Activated CD4-positive, alpha-beta T cell treated with anti-CD3 and anti-CD28 coated beads for 24 hours (primary cell): ENCODE data around the gene DPH6.
"Not testable (repeated sequence)": the region's sequence is repeated elsewhere in the genome, so short reads cannot be mapped to it uniquely, and the experiment has no call there.

Experiments
- DNase-seq, 2 donors: peaks; one replicate each; pipeline ENCODE4 v3.0.0-alpha.2; 2020; ENCODE audit warnings: low read depth in 2 of 2

The DPH6 gene, protein sequence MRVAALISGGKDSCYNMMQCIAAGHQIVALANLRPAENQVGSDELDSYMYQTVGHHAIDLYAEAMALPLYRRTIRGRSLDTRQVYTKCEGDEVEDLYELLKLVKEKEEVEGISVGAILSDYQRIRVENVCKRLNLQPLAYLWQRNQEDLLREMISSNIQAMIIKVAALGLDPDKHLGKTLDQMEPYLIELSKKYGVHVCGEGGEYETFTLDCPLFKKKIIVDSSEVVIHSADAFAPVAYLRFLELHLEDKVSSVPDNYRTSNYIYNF

GRCh38 chr15:35545824-35546510 lies at the start of gene DPH6:
Gene DPH6 (minus strand): TSS chr15:35546165. CDS start chr15:35546141, 24 bp downstream.
- DNase-seq, result peak; percentile 62 to 74

DNA sequence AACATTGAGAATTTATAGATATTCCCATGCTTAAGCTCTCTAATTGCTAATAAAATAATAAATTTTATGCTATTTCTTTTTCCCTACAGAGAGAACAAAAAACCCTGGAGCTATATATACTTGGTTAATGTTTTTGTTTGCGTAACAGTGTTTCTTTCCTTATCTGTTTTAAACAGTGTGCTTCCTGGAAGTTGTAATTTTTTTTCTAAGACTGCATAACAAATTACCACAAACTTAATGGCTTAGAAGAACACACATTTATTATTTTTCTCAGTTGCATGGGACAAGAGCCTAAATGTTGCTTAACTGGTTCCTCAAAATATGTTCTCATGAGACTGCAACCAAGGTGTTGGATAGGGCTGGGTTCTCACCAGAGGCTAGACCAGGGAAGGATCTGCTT lies 49.7 kb upstream of the DPH6 start:
- no peak for DNase-seq

GRCh38 chr15:35591987-35592386 lies 46.0 kb upstream of the DPH6 start:
- DNase-seq, result not testable (repeated sequence)

DNA sequence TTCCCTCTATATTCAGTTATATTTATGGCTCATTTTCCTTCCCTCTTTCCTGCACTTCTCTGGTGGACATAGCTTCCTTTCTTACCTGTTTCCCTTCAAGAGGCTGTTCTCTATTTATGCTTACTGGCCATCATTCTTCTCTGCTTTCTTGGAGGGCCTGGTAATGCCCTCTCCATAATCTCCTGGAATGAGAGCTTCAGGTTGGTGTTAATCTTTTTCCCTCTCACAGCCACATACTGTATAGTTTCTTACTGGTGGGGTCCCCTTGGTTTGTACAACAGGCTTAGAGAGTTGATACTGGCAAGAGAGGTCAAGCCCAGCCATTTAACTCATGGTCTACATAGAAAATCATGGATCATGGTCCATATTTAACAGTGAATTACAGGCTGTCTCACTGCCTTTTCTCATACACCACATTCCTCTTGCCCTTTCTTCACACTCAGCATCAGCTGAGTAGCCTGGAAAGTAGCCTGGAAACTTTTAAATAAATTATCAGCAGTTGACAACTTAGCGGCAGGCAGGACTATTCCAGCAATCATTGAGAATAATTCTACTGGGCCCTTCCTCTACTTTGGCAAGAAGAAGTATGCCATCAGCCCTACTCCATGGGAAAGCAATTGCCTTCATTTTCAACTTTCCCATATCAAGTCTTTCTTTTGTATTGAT lies 38.0 kb upstream of the DPH6 start:
- DNase-seq, result no peak

GRCh38 chr15:35580606-35581005 lies 34.6 kb upstream of the DPH6 start:
- no peak for DNase-seq

GRCh38 chr15:35567392-35567791 lies 21.4 kb upstream of the DPH6 start:
- DNase-seq, result no peak

DNA sequence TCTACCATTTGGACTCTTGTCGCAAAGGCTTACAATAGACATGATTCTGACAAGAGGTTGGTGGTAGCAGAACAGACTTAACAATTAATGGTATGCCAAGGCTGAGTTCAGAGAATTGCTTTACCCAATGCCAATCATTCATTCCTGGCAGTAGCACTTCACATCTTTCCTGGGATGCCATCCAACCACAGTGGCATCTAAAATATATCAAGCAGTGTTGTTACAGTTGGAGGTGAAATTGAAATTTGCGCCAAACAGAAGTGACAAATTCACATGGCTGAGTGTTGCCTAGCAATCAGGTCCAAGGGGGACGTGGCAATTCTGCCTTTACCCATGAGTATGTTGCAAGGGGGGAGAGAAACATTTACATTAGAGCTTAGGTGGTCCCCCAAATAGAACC lies 21.0 kb upstream of the DPH6 start:
- DNase-seq, result no peak

DNA sequence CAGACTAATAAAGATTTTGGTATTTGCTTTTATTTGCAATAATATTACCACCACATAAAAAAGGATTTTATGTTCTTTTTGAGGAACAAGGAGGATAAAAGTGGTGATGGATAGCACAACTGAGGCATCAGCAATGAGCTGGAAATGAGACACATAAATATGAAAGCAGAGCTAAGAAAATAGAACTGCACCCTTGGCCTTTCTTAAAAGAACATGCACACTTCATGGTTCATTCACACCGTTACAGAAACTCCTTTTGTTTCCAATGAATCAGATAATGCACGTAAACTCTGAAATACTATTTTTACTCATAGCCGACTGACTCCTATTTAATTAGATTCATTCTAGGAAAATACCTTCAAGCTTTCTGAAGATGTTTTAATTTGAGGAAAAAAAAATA lies 19.9 kb upstream of the DPH6 start:
- no peak for DNase-seq

GRCh38 chr15:35562641-35563040 lies 16.7 kb upstream of the DPH6 start:
- no peak for DNase-seq

GRCh38 chr15:35561308-35561707 lies 15.3 kb upstream of the DPH6 start:
- DNase-seq, result no peak

GRCh38 chr15:35560870-35561269 lies 14.9 kb upstream of the DPH6 start:
- no peak for DNase-seq

DNA sequence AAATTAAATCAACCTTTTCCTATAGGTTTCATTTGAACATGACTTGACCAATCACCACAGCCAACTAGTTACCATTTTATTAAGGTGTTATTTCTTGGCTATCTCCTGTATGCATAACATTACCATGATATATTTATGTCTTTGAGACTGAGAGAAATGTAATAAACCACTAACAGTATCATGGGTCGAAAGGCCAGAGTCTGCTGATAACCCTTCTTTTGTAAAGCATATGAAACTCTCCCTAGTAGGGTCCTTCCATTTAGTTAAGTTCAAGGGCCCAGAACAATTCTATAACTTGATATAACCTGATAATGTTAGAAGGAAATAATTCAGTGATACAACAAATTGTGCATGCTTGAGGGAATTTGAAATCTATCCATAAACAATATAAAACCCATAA lies 14.3 kb upstream of the DPH6 start:
- DNase-seq, result no peak

DNA sequence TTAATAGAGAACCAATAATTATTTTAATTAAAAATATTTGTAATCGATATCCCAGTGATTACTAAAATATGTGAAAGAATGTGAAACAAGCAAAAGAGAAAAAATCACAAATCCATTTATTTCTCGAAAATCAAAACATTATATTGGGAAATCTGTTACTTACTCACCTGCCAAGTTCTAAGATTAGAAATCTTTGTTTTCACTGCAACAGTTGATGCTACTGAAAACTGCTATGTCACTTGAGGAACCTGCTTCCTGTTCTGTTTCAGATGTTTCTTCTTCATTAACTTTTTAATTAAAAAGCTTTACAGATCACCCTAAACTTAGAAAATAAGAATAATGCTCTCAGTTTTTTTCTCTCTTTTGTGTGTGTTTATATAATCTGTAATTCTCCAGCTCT lies 13.7 kb upstream of the DPH6 start:
- no peak for DNase-seq

GRCh38 chr15:35557544-35557943 lies 11.6 kb upstream of the DPH6 start:
- no peak for DNase-seq

DNA sequence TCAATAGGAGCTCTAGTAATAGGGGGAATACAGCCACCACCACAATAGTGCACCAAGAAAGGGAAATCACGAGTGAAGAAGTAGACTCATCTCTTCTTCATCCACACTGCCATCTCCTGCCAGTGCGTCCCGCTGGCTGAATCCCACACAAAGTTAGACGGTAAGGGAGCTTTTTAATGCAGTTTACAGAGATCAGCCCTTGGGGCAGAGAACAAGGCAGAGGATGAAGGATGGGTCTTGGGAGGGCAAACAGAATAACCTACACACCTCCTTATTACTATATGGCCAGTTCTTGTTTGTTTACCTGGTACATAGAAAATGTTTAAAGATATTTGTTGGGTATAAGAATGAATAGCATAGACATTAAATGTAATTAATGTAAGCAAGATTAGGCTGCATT lies 11.0 kb upstream of the DPH6 start:
- DNase-seq, result no peak

DNA sequence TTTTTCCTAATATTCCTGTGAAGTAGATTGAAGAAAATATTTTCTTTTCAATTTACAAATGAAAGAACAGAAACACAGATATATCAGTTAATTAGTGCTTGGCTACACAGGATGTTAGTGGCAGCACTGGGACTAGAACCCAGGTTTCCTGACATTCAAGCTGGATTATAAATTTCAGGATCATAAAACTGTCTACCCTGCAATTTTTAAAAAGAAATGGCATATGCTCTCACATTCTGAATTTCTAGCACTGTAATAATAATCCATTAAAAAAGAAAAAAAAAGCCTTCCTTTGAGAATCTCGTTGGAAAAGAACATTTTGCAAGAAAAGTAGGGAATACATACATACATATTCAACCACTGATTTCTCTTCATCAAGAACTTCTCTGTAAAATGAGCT lies 9.3 kb upstream of the DPH6 start:
- DNase-seq, result no peak

- no peak for DNase-seq
Observed at GRCh38 chr15:35550957-35551356, 5.0 kb upstream of the DPH6 start.

DNA sequence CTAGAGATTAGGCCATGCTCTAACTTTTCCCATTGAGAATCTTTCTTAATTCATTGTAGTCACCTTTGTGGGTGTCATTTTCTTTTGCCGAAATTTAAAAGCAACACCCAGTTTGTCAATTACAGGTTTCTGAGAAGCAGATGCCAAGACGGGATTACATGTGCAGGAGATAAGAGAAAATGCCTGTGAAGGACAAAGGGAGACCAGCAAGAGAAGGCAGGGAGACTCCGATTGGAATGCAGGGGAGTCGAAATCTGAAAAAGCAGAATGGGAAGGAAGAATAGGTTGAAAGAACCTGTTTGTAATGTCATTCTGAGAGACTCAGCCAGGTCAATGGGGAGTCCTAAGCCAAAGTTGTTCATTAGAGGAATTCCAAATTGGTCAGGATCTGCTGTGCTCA lies 3.6 kb upstream of the DPH6 start:
- no peak for DNase-seq

DNA sequence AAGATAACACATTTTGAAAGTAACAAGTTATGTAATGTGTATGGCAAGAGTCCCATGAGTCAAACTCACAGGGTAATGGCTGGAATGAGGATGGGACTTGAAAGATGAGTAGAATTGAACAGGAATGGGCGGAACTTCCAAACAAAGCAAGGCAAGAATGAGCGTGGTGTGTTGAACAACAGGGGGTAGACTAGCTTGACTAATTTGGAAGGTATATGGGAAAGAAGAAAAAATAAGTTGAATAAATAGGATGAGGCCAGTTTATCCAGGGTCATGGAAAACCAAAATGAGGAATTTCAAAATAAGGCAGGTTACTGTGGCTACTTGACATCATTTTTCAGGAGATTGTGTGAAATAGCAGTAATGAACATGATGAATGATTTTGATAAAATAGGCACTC lies 2.5 kb upstream of the DPH6 start:
- no peak for DNase-seq

DNA sequence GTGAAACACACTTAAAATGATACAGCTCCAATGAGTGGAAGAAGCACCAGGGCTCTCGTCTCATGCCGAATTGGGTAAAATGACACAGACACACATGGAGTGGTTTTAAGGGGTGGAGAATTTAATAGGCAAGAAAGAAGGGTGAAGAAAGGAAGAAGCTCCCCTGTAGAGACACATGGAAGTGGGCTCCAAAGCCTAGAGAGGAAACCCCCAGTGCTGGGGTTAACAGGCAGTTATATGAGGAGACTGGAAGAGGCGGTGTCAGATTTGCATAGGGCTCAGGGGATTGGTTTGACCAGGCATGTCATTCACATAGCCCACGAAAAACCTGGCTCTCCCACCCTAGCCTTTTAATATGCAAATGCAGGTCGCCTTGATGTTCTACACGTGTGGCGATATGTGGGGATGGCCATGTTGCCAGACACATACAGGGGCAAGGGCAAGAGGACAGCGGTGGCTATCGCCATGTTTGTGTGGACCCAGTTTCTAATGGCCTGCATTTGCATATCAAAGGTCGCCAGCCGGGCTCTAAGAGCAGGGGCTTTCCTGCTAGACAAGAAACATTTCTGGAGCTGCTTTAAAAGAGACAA lies 1.9 kb upstream of the DPH6 start:
- DNase-seq, result no peak

- no peak for DNase-seq
Observed at GRCh38 chr15:35546511-35547381, 781 bp upstream of the DPH6 start.

GRCh38 chr15:35545316-35545823 lies 595 bp downstream of the DPH6 start:
- DNase-seq, result no peak
